Cardiac septum (tissue), 1 donor: ENCODE data around the gene HNF4A. TPM values are rescaled to one million over a fixed set of nuclear protein-coding genes. Genes with fewer than 3 reads are reported as not detected.
"Not testable (repeated sequence)": the region's sequence is repeated elsewhere in the genome, so short reads cannot be mapped to it uniquely, and the experiment has no call there.

Experiments
- DNase-seq: peaks from one replicate; pipeline ENCODE4 v3.0.0-alpha.2; 2020; ENCODE audit warnings: low spot score
- intact Hi-C: fragments of 100-400 bp; cut with DNase I; formaldehyde crosslinking; loops from one replicate; pipeline ENCODE4 v1.14.0; 2022
- long read RNA-seq: library from polyadenylated mRNA; unstranded; transcript quantifications from one replicate; pipeline ENCODE4 v2.0.0, GENCODE V29; 2021
- total RNA-seq: library from RNA; stranded (reverse); fragmentation: NEBNext Ultra II Directional; extraction: Animal tissue kit (Norgen Biotek cat#: 25700); gene quantifications from one replicate; pipeline ENCODE4 v1.2.1, GENCODE V29; 2021
- donor health status: DM: no; HTN: no; CAD: no.

HNF4A gene
- not detected for total RNA-seq
- long read RNA-seq, result 0 reads

GRCh38 chr20:44355498-44356352 lies at the start of gene HNF4A:
HNF4A (plus strand) TSS chr20:44355699; CDS start chr20:44355805, 106 bp downstream.
- DNase-seq, result no peak
- intact Hi-C loops, result no loop called here

DNA sequence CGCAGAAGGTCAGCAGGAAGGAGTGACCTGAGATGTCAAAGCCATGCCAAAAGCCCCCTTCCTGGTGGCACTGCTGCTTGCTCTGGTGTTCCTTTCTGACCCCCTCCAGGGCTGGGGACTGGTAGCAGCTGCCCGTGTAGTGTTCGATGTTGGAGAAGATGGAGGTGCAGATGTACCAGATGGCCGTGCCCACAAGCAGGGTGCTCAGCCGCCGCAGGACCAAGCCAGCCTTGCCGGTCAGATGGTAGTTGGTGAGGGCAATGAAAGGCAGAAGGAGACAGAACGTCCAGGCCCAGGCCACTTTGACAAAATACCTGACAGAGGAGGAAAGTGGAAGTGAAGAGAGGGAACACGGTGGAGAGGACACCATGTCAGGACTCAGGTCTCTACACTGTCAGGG lies 48.6 kb upstream of the HNF4A start:
- intact Hi-C loops, result no loop called here
- DNase-seq, result no peak

GRCh38 chr20:44309763-44310663 lies 45.5 kb upstream of the HNF4A start:
- DNase-seq, result no peak
- intact Hi-C loops, result loop anchor here (5.0 kb wide), 1 partner anchor 193 kb away; no protein-coding TSS in a partner anchor

DNA sequence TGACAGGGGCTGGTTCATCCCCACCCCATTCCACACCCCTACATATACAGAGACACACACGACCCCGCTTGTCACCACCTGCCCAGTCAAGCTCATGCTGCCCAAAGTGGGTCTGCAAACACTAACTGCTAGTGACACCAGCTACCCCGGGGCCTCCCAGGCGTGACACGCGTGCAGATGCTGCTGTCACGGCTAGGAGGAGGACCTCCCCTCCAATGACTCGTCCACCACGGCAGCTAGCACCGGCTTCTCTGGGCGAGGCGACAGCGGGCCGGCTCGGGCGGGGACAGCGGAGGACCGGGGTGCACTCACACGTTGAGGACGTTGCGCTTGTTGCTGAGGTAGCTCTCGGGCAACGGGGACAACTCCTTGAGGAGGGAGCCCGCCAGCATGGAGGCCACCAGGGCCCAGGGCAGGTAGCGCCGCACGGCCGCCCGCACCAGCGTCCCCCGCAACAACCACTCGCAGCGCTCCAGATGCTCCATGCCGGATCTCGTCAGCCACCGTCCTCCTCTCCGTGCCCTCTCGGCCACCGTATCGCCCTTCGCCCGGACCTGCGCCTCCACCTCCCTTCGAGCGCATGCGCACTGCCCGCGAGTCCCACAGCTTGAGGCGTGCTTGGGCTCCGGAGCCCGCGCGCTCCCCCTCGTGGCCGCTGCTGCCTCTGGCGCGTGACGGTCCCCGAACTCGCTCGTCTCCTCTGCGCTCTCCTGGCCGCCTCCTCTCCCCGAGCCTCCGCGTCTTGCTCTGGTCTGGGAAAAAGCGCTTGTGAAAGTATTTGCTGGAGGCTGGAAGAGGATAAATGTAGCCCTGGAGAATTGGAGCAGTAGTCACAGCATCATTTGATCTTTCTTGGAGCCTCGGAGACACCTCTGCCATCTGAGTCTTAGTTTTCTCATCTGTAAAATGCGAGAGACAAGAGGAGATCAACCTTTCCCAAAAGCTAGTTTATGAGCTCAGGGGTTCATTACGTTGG lies 44.5 kb upstream of the HNF4A start, which contains the start of gene FITM2:
FITM2 (minus strand) TSS at position 539 of the 976 bp plus-strand sequence; CDS start at position 485, 54 bp downstream.
- DNase-seq, result peak; percentile 99
- intact Hi-C loops, result loop anchor here (1.0 to 5.0 kb wide), 2 partner anchors 94 to 194 kb away; no protein-coding TSS in a partner anchor

DNA sequence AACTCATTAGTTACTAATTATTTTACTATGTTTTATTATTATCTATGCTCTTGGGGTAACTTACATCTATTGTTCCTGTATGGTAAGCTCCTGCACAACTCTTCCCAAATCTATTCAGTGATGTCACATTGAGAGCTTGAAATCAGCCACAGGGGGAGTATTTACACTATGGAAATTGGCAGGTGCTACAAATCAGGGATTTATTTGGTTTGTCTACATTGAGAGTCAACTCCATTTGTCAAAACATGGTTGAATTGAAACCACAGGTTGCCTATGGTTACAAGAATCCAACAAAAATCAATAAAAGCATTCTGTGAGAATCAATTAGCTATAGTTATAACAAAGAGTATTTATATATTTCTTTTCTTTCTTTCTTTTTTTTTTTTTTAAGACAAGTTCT lies 40.6 kb upstream of the HNF4A start:
- intact Hi-C loops, result loop anchor here (5.0 kb wide), 1 partner anchor 198 kb away; no protein-coding TSS in a partner anchor
- DNase-seq, result no peak

- no peak for DNase-seq
- intact Hi-C loops, result no loop called here
These were observed 35.6 kb upstream of the HNF4A start for GRCh38 chr20:44319839-44320422.

- no peak for DNase-seq
- intact Hi-C loops, result no loop called here
These were observed 31.2 kb upstream of the HNF4A start for GRCh38 chr20:44324343-44324742.

DNA sequence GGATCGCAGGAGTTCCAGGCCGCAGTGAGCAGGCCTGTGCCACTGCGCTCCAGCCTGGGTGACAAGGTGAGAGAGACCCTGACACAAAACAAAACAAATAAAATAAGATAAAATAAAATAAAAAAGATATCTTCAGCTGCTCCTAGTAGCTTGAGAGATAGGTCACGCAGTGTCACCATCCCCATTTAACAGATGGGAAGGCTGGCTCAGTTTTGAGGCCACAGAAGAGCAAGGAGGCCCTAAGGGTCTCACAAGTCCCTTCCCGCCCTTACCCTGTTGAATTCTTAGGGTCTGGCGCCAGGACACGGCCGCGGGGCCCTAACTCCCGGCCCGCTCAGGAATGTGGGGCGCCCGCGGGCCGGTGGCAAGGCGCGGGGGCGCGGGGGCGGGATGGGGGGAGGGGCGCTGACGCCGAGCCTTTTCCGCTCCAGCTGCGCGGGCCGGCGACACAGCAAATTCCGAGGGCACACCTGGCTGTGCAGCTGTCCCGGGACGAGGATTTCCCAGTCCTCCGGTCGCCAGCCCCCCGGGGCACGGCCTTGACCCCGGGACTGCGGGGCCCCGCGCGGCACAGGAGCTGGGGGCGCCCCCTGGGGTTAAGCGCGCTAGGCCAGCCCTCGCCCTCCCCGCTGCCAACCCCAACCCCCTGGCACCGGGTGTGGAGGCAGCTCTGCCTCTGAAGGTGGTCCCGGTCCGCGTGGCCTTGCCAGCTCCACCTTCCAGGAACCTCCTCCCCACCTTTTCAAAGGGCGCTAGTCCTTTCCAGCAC lies 28.9 kb upstream of the HNF4A start:
- DNase-seq, result no peak

DNA sequence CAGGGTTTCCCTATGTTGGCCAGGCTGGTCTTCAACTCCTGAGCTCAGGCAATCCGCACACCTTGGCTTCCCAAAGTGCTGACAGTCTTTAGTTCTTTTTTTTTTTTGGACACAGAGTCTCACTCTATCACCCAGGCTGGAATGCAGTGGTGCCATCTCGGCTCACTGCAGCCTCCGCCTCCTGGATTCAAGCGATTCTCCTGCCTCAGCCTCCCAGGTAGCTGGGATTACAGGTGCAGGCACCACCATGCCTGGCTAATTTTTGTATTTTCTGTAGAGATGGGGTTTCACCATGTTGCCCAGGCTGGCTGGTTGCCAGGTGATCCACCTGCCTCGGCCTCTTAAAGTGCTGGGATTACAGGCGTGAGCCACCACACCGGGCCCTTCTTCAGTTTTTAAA lies 27.8 kb upstream of the HNF4A start:
- intact Hi-C loops, DNase-seq: not testable (repeated sequence)

More for the DNA sequence above, 28.9 kb upstream of the HNF4A start:
- intact Hi-C loops, result no loop called here

- DNase-seq, result no peak
- intact Hi-C loops, result no loop called here
These were observed 27.1 kb upstream of the HNF4A start for GRCh38 chr20:44328428-44328827.

DNA sequence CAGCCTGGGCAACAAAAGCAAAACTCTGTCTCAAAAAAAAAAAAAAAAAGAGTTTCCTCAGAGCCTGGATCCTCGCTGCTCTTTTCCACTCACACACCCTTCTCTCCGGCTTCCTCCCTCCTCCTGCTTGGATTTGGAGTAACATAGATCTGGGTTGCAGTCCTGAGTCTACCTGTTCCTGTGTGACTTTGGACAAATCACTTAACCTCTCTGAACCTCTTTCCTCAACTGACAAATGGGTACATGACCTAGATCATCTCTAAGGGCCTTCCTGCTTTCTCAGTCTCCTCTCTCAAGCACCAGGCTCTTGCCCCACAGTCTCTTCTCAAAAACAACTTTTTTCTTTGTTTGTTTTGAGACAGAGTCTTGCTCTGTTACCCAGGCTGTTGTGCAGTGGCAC lies 24.3 kb upstream of the HNF4A start:
- intact Hi-C loops, result no loop called here
- no peak for DNase-seq

DNA sequence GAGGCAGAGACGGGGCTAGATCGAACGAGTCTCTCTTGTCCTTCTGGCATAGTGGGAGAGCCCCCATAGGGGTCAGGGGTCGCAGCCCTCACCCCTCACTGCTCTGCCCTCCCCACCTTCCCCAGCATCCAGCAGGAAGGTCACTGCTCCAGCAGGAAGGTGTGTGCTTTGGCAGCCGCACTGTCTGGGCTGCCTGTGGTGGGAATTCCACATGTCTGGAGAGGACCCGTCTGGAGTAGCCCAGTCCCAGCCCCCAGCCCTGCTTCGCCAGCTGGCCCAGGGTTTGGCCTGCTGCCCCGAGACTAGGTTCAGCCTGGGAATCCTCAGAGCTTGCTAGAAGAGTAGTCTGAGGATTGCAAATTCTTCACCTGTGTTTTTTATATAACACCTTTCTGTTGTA lies 21.2 kb upstream of the HNF4A start:
- DNase-seq, result no peak
- intact Hi-C loops, result no loop called here

DNA sequence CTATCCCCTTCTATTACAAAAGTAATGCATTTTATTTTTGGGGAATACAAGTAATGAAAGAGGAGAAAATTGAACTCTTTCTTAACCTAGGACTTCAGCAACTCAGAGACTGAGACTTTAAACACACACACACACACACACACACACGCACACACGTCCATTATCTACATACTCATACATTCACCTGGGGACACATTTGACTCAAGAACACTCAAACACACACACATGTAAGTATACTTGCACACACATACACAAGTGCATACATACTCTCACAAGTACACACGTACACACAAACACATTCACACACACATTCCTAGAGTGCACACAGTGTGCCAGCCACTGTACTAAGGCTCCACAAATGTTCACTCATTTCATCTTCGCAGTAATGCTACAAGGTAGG lies 20.8 kb upstream of the HNF4A start:
- intact Hi-C loops, result no loop called here
- no peak for DNase-seq

DNA sequence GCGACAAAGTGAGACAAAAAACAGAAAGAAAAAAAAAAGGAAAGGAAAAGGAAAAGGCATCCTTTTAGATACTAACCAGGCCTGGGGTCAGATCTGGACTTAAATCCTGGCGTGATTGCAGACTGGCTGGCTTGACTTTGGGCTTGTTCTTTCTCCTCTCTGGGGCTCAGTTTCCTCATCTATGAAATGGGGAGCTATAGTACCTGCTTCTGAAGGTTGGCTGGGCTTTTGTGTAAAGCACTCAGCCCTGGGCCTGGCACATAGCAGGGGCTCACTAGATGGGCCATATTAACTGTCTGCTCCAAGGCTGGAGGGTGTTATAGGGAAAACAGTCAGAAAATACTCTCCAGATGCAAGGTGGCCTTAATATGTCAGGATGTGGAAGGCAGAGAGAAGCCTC lies 19.8 kb upstream of the HNF4A start:
- no peak for DNase-seq
- intact Hi-C loops, result no loop called here

DNA sequence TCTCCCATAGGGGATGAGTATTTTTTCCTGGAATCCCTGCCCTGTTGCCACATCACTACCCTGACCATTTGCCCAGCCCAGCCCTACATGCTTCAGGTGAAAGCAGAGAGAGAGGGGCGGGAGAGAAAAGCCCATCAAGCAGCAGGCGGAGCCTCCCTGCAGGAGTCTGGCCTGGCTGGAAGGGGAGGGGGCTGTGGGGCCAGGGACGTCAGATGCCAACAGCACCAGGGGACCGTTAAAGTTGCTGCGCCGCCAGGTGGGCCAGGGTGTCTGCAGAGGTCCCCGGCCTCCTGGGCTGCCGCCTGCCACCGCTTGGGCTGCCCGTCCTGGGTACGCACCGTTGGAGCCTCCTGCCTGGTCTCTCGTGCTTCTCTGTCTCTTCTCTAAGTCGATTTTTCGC lies 19.4 kb upstream of the HNF4A start:
- no peak for DNase-seq
- intact Hi-C loops, result no loop called here

GRCh38 chr20:44336725-44337380 lies 18.6 kb upstream of the HNF4A start, which contains the start of gene R3HDML:
R3HDML (plus strand) TSS chr20:44337043; CDS start chr20:44337158, 115 bp downstream.
- intact Hi-C loops, result no loop called here
- no peak for DNase-seq

DNA sequence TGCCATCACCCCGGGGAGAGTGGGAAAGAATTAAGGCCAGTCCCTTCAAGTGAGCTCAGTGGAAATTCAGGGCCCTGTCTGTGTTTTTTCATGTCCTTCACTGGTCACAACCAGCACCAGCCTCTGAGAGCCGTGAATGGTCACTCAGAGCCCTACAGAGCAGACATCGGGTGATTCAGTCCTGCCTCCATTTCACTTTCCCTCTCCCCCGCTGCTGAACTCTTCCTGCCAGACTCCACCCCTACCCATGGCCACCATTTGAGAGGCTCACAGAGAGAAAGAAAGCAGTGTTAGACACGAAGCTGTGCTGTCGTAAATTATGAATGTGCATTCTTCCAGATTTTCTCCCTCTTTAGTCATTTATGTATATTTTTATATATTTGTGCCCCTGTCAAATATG lies 13.3 kb upstream of the HNF4A start:
- intact Hi-C loops, result no loop called here
- DNase-seq, result no peak
